ENCODE data around the gene IGF2BP3. TPM values are rescaled to one million over a fixed set of nuclear protein-coding genes. Genes with fewer than 3 reads are reported as not detected.

Gene IGF2BP3
- total RNA-seq, 3 donors from 2014 or later: 0.32 to 0.86 (median 0.43) TPM

GRCh38 chr7:23284871-23285270 lies 185.4 kb downstream of the IGF2BP3 start:
- H3K36me3 Mint-ChIP-seq (ENCODE audit: insufficient read depth): no peaks in the 10 kb centered on the region
- ATAC-seq: no peak
- H3K4me3 Mint-ChIP-seq: no peak overlapping the region

GRCh38 chr7:23283086-23283485 lies 187.2 kb downstream of the IGF2BP3 start:
- Mint-ChIP-seq H3K9me3 (no peaks in the 10 kb centered on the region), H3K27me3 (ENCODE audit: low read depth) (no peaks in the 10 kb centered on the region)
- DNase-seq: no peak

More at GRCh38 chr7:23284871-23285270, 185.4 kb downstream of the IGF2BP3 start:
- Mint-ChIP-seq H3K27me3 (ENCODE audit: low read depth) (no peaks in the 10 kb centered on the region), H3K4me1 (ENCODE audit: low read depth) (peaks cover 5% of the 10 kb centered on the region), H3K9me3 (no peaks in the 10 kb centered on the region)
- DNase-seq: no peak

GRCh38 chr7:23279819-23280525 lies 190.3 kb downstream of the IGF2BP3 start:
- H3K4me1 Mint-ChIP-seq (ENCODE audit: low read depth): no peaks in the 10 kb centered on the region

More at GRCh38 chr7:23283086-23283485, 187.2 kb downstream of the IGF2BP3 start:
- H3K36me3 Mint-ChIP-seq (ENCODE audit: insufficient read depth): no peaks in the 10 kb centered on the region
- H3K4me3 Mint-ChIP-seq: no peak overlapping the region
- ATAC-seq: no peak
- peaks cover 5% of the 10 kb centered on the region for H3K4me1 Mint-ChIP-seq (ENCODE audit: low read depth)

GRCh38 chr7:23277359-23277989 lies 192.8 kb downstream of the IGF2BP3 start:
- peaks cover 9% of the 10 kb centered on the region for H3K4me1 Mint-ChIP-seq (ENCODE audit: low read depth)

More at GRCh38 chr7:23279819-23280525, 190.3 kb downstream of the IGF2BP3 start:
- no peak overlapping the region for H3K4me3 Mint-ChIP-seq
- H3K9me3 Mint-ChIP-seq: no peaks in the 10 kb centered on the region
- no peaks in the 10 kb centered on the region for H3K36me3 Mint-ChIP-seq (ENCODE audit: insufficient read depth)
- DNase-seq (no peak), ATAC-seq (no peak)
- H3K27me3 Mint-ChIP-seq (ENCODE audit: low read depth): no peaks in the 10 kb centered on the region

GRCh38 chr7:23276947-23277346 lies 193.3 kb downstream of the IGF2BP3 start:
- no peaks in the 10 kb centered on the region for H3K27me3 Mint-ChIP-seq (ENCODE audit: low read depth)
- no peak overlapping the region for H3K4me3 Mint-ChIP-seq
- H3K9me3 Mint-ChIP-seq: no peaks in the 10 kb centered on the region
- ATAC-seq: no peak
- H3K4me1 Mint-ChIP-seq (ENCODE audit: low read depth): peaks cover 9% of the 10 kb centered on the region
- DNase-seq: no peak
- no peaks in the 10 kb centered on the region for H3K36me3 Mint-ChIP-seq (ENCODE audit: insufficient read depth)

More at GRCh38 chr7:23277359-23277989, 192.8 kb downstream of the IGF2BP3 start:
- Mint-ChIP-seq H3K36me3 (ENCODE audit: insufficient read depth) (no peaks in the 10 kb centered on the region), H3K4me3 (no peak overlapping the region), H3K9me3 (no peaks in the 10 kb centered on the region), H3K27me3 (ENCODE audit: low read depth) (no peaks in the 10 kb centered on the region)
- no peak for DNase-seq
- peak in 1 of 2 donors; percentile 55 for ATAC-seq

- ATAC-seq (no peak), DNase-seq (no peak)
- Mint-ChIP-seq H3K36me3 (ENCODE audit: insufficient read depth) (no peaks in the 10 kb centered on the region), H3K4me1 (ENCODE audit: low read depth) (peaks cover 9% of the 10 kb centered on the region), H3K27me3 (ENCODE audit: low read depth) (no peaks in the 10 kb centered on the region), H3K9me3 (no peaks in the 10 kb centered on the region), H3K4me3 (no peak overlapping the region)
These were observed 193.9 kb downstream of the IGF2BP3 start for GRCh38 chr7:23276376-23276775.

GRCh38 chr7:23275912-23276311 lies 194.4 kb downstream of the IGF2BP3 start:
- ATAC-seq: no peak
- Mint-ChIP-seq H3K27me3 (ENCODE audit: low read depth) (no peaks in the 10 kb centered on the region), H3K4me3 (no peak overlapping the region), H3K4me1 (ENCODE audit: low read depth) (peaks cover 9% of the 10 kb centered on the region), H3K9me3 (no peaks in the 10 kb centered on the region), H3K36me3 (ENCODE audit: insufficient read depth) (no peaks in the 10 kb centered on the region)
- no peak for DNase-seq

- ATAC-seq: peak; percentile 98 to 99
- DNase-seq: peak; percentile 92
- Mint-ChIP-seq H3K36me3 (ENCODE audit: insufficient read depth) (no peaks in the 10 kb centered on the region), H3K27me3 (ENCODE audit: low read depth) (no peaks in the 10 kb centered on the region), H3K4me3 (peak overlapping the region; percentile 66), H3K4me1 (ENCODE audit: low read depth) (peaks cover 9% of the 10 kb centered on the region), H3K9me3 (no peaks in the 10 kb centered on the region)
These were observed 197.1 kb downstream of the IGF2BP3 start for GRCh38 chr7:23273141-23273599.

GRCh38 chr7:23272275-23272674 lies 198.0 kb downstream of the IGF2BP3 start:
- peaks cover 9% of the 10 kb centered on the region for H3K4me1 Mint-ChIP-seq (ENCODE audit: low read depth)
- DNase-seq: no peak
- H3K36me3 Mint-ChIP-seq (ENCODE audit: insufficient read depth): no peaks in the 10 kb centered on the region
- H3K4me3 Mint-ChIP-seq: no peak overlapping the region
- no peaks in the 10 kb centered on the region for H3K27me3 Mint-ChIP-seq (ENCODE audit: low read depth)
- ATAC-seq: no peak
- H3K9me3 Mint-ChIP-seq: no peaks in the 10 kb centered on the region

- DNase-seq: no peak
- Mint-ChIP-seq H3K9me3 (no peaks in the 10 kb centered on the region), H3K4me3 (no peak overlapping the region), H3K36me3 (ENCODE audit: insufficient read depth) (no peaks in the 10 kb centered on the region), H3K4me1 (ENCODE audit: low read depth) (peaks cover 9% of the 10 kb centered on the region), H3K27me3 (ENCODE audit: low read depth) (no peaks in the 10 kb centered on the region)
- ATAC-seq: no peak
These were observed 201.5 kb downstream of the IGF2BP3 start for GRCh38 chr7:23268746-23269145.

- H3K9me3 Mint-ChIP-seq: no peaks in the 10 kb centered on the region
- H3K4me1 Mint-ChIP-seq (ENCODE audit: low read depth): peaks cover 3% of the 10 kb centered on the region
- no peak for ATAC-seq
- DNase-seq: no peak
- H3K36me3 Mint-ChIP-seq (ENCODE audit: insufficient read depth): no peaks in the 10 kb centered on the region
- no peaks in the 10 kb centered on the region for H3K27me3 Mint-ChIP-seq (ENCODE audit: low read depth)
- no peak overlapping the region for H3K4me3 Mint-ChIP-seq
These were observed 202.1 kb downstream of the IGF2BP3 start for GRCh38 chr7:23268167-23268566.

- no peaks in the 10 kb centered on the region for H3K36me3 Mint-ChIP-seq (ENCODE audit: insufficient read depth)
- DNase-seq: no peak
- no peak overlapping the region for H3K4me3 Mint-ChIP-seq
- no peaks in the 10 kb centered on the region for H3K4me1 Mint-ChIP-seq (ENCODE audit: low read depth)
- no peaks in the 10 kb centered on the region for H3K9me3 Mint-ChIP-seq
- no peaks in the 10 kb centered on the region for H3K27me3 Mint-ChIP-seq (ENCODE audit: low read depth)
- no peak for ATAC-seq
These were observed 202.9 kb downstream of the IGF2BP3 start for GRCh38 chr7:23267357-23267756.

- H3K27me3 Mint-ChIP-seq (ENCODE audit: low read depth): no peaks in the 10 kb centered on the region
- H3K36me3 Mint-ChIP-seq (ENCODE audit: insufficient read depth): no peaks in the 10 kb centered on the region
- no peak for DNase-seq
- no peak for ATAC-seq
- no peaks in the 10 kb centered on the region for H3K4me1 Mint-ChIP-seq (ENCODE audit: low read depth)
- no peaks in the 10 kb centered on the region for H3K9me3 Mint-ChIP-seq
- no peak overlapping the region for H3K4me3 Mint-ChIP-seq
These were observed 203.4 kb downstream of the IGF2BP3 start for GRCh38 chr7:23266918-23267317.

GRCh38 chr7:23264916-23265458 lies 205.3 kb downstream of the IGF2BP3 start:
- H3K27me3 Mint-ChIP-seq (ENCODE audit: low read depth): no peaks in the 10 kb centered on the region
- H3K4me3 Mint-ChIP-seq: no peak overlapping the region
- H3K36me3 Mint-ChIP-seq (ENCODE audit: insufficient read depth): no peaks in the 10 kb centered on the region
- no peaks in the 10 kb centered on the region for H3K9me3 Mint-ChIP-seq
- no peak for DNase-seq
- ATAC-seq: peak in 1 of 2 donors; percentile 14
- no peaks in the 10 kb centered on the region for H3K4me1 Mint-ChIP-seq (ENCODE audit: low read depth)

Data from activated T-cell treated with anti-CD3 and anti-CD28 coated beads, Interleukin-2, amount 50 U/mL, for 4 hours (primary cell).